Measurements from ENCODE around the gene PDCD2L. TPM values are rescaled to one million over a fixed set of nuclear protein-coding genes. Genes with fewer than 3 reads are reported as not detected.
A peak's percentile ranks its signal among the peaks of the same experiment; 100 is the strongest.

PDCD2L gene
- total and polyA plus RNA-seq, 9 of the 15 experiments (the other 6 are each of a cell fraction or from before 2014, with no cell fraction given), result 12.1 to 68.5 (median 56.3) TPM

- TF ChIP-seq CLOCK (CRISPR knock-in tag; IDR thresholded peaks at IDR 0.05; ENCODE audit: borderline replicate concordance) (no peak), ARHGAP35 (IDR thresholded peaks at IDR 0.05; ENCODE audit: partially characterized antibody) (no peak), ZNF445 (CRISPR knock-in tag; IDR thresholded peaks at IDR 0.05; ENCODE audit: low read depth) (no peak), STAT5A (IDR thresholded peaks at IDR 0.05; ENCODE audit: borderline replicate concordance, low read length) (no peak), SMARCC2 (IDR thresholded peaks at IDR 0.05; ENCODE audit: low read depth) (no peak), RCOR1 (IDR thresholded peaks at IDR 0.05; ENCODE audit: borderline replicate concordance in 1 of 2, low read depth in 2 of 2, low read length in 2 of 2) (0 out of 4 replicates have a peak, but pooled peaks have one; percentile 4 to 31), NR2C1 (IDR thresholded peaks at IDR 0.05) (no peak), NR2C1 (tag; IDR thresholded peaks at IDR 0.05) (no peak), ZNF347 (CRISPR knock-in tag; IDR thresholded peaks at IDR 0.05; ENCODE audit: low read depth) (no peak)
- TF ChIP-seq, protein P1, sequence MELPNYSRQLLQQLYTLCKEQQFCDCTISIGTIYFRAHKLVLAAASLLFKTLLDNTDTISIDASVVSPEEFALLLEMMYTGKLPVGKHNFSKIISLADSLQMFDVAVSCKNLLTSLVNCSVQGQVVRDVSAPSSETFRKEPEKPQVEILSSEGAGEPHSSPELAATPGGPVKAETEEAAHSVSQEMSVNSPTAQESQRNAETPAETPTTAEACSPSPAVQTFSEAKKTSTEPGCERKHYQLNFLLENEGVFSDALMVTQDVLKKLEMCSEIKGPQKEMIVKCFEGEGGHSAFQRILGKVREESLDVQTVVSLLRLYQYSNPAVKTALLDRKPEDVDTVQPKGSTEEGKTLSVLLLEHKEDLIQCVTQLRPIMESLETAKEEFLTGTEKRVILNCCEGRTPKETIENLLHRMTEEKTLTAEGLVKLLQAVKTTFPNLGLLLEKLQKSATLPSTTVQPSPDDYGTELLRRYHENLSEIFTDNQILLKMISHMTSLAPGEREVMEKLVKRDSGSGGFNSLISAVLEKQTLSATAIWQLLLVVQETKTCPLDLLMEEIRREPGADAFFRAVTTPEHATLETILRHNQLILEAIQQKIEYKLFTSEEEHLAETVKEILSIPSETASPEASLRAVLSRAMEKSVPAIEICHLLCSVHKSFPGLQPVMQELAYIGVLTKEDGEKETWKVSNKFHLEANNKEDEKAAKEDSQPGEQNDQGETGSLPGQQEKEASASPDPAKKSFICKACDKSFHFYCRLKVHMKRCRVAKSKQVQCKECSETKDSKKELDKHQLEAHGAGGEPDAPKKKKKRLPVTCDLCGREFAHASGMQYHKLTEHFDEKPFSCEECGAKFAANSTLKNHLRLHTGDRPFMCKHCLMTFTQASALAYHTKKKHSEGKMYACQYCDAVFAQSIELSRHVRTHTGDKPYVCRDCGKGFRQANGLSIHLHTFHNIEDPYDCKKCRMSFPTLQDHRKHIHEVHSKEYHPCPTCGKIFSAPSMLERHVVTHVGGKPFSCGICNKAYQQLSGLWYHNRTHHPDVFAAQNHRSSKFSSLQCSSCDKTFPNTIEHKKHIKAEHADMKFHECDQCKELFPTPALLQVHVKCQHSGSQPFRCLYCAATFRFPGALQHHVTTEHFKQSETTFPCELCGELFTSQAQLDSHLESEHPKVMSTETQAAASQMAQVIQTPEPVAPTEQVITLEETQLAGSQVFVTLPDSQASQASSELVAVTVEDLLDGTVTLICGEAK (IDR thresholded peaks at IDR 0.05), result peak; percentile 48
- TF ChIP-seq, protein P1 (CRISPR knock-in tag; IDR thresholded peaks at IDR 0.05), result peak; percentile 3; the same call in 1 of the 2 replicates
- TF ChIP-seq, protein P2, sequence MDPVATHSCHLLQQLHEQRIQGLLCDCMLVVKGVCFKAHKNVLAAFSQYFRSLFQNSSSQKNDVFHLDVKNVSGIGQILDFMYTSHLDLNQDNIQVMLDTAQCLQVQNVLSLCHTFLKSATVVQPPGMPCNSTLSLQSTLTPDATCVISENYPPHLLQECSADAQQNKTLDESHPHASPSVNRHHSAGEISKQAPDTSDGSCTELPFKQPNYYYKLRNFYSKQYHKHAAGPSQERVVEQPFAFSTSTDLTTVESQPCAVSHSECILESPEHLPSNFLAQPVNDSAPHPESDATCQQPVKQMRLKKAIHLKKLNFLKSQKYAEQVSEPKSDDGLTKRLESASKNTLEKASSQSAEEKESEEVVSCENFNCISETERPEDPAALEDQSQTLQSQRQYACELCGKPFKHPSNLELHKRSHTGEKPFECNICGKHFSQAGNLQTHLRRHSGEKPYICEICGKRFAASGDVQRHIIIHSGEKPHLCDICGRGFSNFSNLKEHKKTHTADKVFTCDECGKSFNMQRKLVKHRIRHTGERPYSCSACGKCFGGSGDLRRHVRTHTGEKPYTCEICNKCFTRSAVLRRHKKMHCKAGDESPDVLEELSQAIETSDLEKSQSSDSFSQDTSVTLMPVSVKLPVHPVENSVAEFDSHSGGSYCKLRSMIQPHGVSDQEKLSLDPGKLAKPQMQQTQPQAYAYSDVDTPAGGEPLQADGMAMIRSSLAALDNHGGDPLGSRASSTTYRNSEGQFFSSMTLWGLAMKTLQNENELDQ (CRISPR knock-in tag; IDR thresholded peaks at IDR 0.05; ENCODE audit: borderline replicate concordance), result no peak
Measured at GRCh38 chr19:34404109-34404909, at the start of gene PDCD2L (continued).

All from K562 (cell line).